Stomach smooth muscle (tissue), 2 donors: ENCODE data around the gene CYP1A1.

Source experiments
- H3K27ac ChIP-seq: one replicate; pipeline ENCODE4 v1.7.0; 2013; ENCODE audit warnings: mild to moderate bottlenecking, low read length, inconsistent platforms
- H3K27me3 ChIP-seq, 2 donors: one replicate each; pipeline ENCODE4 v1.7.0; 2013; ENCODE audit warnings: low read length in 2 of 2; ENCODE audit not compliant: insufficient read depth in 2 of 2, control insufficient read depth in 1 of 2
- H3K36me3 ChIP-seq, 2 donors: one replicate each; pipeline ENCODE4 v1.7.0; 2013; ENCODE audit warnings: low read length in 2 of 2; ENCODE audit not compliant: control insufficient read depth in 2 of 2, insufficient read depth in 2 of 2
- H3K4me1 ChIP-seq: one replicate; pipeline ENCODE4 v1.7.0; 2013; ENCODE audit warnings: low read length; ENCODE audit not compliant: control insufficient read depth, insufficient read depth
- H3K4me3 ChIP-seq, 2 donors: one replicate each; pipeline ENCODE4 v1.7.0; 2013; ENCODE audit warnings: low read length in 2 of 2
- H3K9ac ChIP-seq, 2 donors: one replicate each; pipeline ENCODE4 v1.7.0; 2013; ENCODE audit warnings: low read length in 2 of 2, mild to moderate bottlenecking in 1 of 2
- H3K9me3 ChIP-seq, 2 donors: one replicate each; pipeline ENCODE4 v1.7.0; 2013; ENCODE audit warnings: low read length in 2 of 2; ENCODE audit not compliant: control insufficient read depth in 2 of 2
- donor health status: healthy.
- donor health status: Pancreatic carcinoma.

The CYP1A1 gene, protein sequence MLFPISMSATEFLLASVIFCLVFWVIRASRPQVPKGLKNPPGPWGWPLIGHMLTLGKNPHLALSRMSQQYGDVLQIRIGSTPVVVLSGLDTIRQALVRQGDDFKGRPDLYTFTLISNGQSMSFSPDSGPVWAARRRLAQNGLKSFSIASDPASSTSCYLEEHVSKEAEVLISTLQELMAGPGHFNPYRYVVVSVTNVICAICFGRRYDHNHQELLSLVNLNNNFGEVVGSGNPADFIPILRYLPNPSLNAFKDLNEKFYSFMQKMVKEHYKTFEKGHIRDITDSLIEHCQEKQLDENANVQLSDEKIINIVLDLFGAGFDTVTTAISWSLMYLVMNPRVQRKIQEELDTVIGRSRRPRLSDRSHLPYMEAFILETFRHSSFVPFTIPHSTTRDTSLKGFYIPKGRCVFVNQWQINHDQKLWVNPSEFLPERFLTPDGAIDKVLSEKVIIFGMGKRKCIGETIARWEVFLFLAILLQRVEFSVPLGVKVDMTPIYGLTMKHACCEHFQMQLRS

DNA sequence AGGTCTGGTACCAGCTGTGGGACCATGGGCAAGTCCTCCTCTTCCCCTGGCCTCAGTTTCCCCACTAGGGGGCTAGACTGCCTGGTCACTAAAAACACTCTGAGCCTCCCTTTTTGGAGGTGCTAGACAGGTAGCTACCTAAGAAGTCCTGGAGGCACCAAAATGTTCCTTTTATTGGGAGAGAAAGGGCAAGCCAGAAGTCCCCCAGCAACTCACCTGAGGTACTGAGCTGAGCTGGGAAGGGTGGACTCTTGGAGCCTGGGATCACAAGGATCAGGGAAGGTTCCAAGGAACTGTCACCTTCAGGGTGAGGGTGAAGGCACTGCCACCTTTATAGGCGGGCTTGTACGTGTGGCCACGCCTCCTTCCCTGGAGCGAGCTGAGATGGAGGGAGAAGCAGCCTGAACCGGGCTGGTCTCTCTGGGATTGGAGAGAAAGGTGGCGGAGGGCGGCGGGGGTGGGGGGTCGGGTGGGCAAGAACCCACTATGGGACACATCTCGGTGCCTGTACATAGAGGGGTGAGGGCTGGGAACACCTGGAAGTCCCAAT lies at the start of gene CYP1A1:
Gene CYP1A1 (minus strand): TSS at position 304 of the 550 bp plus-strand sequence. CDS start 2,431 bp downstream, outside the sequence.
- Histone ChIP-seq H3K36me3 (no peaks in the 10 kb centered on the region), H3K27me3 (peaks cover 12 to 14% of the 10 kb centered on the region in 2 donors), H3K27ac (no peak within 1 kb of the TSS), H3K9ac (peak within 1 kb of the TSS; percentile 13 to 33), H3K4me1 (peaks cover 21% of the 10 kb centered on the region), H3K9me3 (no peaks in the 10 kb centered on the region), H3K4me3 (peak within 1 kb of the TSS; percentile 66 to 73)

DNA sequence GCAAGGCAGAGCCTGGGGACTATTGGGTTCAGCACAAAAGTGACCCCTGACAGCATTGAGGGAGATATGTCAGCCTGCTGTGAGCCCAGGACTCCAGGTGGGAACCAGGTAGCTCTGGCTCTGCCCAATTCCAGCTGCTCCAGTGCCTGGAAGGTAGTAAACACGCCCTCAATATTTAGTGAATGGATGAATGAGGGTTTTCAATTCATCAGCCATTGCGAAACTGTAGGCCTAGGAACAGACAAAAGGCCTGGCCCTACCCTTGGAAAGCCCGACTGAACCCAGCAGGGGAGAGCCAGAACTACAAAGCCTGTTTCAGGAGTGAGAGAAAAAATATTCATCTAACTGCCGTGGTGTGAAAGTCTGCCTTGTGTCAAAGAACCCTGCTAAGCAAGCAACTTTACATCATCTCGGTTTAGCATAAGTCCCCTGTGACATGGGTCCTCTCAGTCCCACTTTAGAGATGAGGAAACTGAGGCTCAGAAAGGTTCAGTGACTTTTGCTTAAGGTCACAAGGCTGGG lies 48.5 kb upstream of the CYP1A1 start:
- H3K27me3 ChIP-seq: peaks cover 5% of the 10 kb centered on the region in 2 donors
- H3K9ac ChIP-seq: no peak overlapping the region
- H3K27ac ChIP-seq: no peak overlapping the region
- no peak overlapping the region for H3K4me3 ChIP-seq
- peaks cover 18% of the 10 kb centered on the region for H3K4me1 ChIP-seq
- no peaks in the 10 kb centered on the region for H3K9me3 ChIP-seq
- H3K36me3 ChIP-seq: no peaks in the 10 kb centered on the region

DNA sequence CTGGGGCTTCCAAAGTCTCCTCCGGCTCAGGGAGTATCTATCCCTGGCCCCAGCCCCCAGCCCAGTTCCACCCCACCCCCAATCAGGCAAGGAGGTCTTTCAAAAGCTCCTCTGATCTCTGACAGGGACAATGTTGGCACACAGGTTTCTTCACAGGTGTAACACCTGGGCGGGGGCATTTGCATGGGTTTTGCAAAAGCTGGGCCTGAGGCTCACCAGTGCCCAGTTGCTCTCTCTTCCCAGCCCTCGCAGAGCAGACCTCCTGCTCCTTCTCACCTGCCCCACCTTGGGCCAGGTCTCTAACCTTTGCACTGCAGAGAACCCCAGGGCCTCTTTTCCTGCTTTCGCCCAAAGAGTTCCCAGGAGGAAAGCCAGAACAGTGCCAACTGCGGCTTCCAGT lies 48.0 kb upstream of the CYP1A1 start:
- Histone ChIP-seq H3K27ac (no peak overlapping the region), H3K36me3 (no peaks in the 10 kb centered on the region), H3K27me3 (peaks cover 5% of the 10 kb centered on the region in 2 donors), H3K9ac (no peak overlapping the region), H3K4me3 (no peak overlapping the region), H3K4me1 (peaks cover 18% of the 10 kb centered on the region), H3K9me3 (no peaks in the 10 kb centered on the region)

DNA sequence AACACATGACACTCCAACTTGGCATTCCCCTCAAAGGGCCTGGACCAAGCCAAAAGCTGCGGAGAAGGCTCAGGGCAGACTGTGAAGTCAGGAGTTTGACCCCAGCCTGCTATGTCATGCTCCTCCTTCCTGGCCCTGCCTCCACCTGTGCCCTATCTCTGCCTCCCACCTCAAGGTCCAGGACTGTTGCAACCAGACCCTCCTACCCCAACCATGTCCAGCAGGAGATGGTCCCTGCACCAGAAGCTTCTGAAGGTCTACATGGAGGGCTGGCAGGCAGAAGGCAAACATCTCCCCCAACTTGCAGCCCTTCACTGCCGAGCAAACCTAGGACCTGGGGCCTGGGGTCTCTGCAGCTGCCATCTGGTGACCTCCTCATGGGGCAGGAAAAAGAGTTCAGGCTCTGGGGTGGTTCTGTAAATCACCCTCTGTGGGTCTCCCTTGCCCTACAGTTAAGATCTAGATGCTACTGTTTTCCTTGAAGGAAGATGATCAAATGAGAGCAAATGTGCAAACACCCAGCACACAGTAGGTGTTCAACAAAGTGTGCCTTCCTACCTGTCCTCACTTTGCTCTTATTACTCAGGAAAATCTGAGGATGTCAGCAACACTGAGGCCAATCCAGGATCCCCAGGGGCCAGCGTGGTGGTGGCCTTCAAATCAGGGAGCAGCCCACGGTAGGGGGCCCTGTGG lies 45.0 kb upstream of the CYP1A1 start:
- Histone ChIP-seq H3K27me3 (peaks cover 8 to 11% of the 10 kb centered on the region in 2 donors), H3K9ac (no peak overlapping the region), H3K4me1 (peaks cover 5% of the 10 kb centered on the region), H3K9me3 (no peaks in the 10 kb centered on the region), H3K27ac (no peak overlapping the region), H3K4me3 (no peak overlapping the region), H3K36me3 (no peaks in the 10 kb centered on the region)

DNA sequence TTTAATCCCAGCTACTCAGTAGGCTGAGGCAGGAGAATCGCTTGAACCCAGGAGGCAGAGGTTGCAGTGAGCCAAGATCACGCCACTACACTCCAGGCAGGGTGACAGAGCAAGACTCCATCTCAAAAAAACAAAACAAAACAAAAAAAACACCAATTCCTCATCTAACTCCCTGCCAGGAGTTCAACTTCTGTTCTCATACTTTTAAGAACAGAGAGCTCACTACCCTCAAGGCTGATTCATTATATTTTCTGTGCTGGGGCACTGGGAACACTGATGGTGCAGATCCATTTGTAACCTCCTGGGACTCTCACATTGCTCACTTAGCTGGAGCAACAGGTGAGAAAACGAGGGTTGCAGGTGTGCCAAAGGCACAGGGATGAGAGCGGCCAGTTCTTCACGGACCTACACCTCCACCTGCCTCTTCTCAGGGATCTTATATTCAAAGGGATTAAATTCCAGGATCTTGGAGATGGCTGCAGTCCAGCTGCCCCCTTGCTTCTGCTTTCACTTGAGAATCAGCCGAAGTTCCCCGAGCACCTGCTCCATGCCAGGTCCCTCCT lies 44.2 kb upstream of the CYP1A1 start:
- no peak overlapping the region for H3K27ac ChIP-seq
- H3K4me3 ChIP-seq: no peak overlapping the region
- no peaks in the 10 kb centered on the region for H3K9me3 ChIP-seq
- no peak overlapping the region for H3K9ac ChIP-seq
- H3K4me1 ChIP-seq: peaks cover 4% of the 10 kb centered on the region
- H3K27me3 ChIP-seq: peaks cover 8 to 11% of the 10 kb centered on the region in 2 donors
- H3K36me3 ChIP-seq: no peaks in the 10 kb centered on the region

DNA sequence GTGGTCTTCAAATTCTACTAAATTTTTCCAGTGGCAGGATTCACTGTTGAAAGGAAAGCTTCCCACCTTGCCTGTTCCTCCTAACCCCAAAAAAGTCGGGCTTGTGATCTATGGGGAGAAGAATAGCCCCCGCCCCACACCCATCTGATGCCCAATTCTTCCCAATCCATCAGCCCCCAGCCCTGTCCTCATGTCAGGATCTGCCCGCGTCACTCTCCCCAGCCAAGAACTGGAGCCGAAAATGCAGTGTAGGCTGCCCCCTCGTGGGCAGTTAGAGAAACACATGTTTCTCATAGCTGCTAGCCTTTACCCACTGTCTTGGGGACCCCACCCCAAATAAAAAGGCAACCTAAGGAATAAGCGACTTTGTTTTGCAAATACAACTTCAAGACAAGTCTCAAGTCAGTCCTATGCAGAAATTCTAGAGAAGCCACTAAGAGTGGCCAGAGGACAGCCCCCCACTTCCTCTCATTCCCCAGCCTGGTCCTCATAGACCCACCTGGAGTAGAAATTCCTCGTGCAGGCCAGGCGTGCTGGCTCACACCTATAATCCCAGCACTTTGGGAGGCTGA lies 43.5 kb upstream of the CYP1A1 start:
- H3K27ac ChIP-seq: no peak overlapping the region
- no peaks in the 10 kb centered on the region for H3K9me3 ChIP-seq
- no peak overlapping the region for H3K9ac ChIP-seq
- peaks cover 8 to 11% of the 10 kb centered on the region in 2 donors for H3K27me3 ChIP-seq
- no peak overlapping the region for H3K4me3 ChIP-seq
- H3K36me3 ChIP-seq: no peaks in the 10 kb centered on the region
- peaks cover 4% of the 10 kb centered on the region for H3K4me1 ChIP-seq

DNA sequence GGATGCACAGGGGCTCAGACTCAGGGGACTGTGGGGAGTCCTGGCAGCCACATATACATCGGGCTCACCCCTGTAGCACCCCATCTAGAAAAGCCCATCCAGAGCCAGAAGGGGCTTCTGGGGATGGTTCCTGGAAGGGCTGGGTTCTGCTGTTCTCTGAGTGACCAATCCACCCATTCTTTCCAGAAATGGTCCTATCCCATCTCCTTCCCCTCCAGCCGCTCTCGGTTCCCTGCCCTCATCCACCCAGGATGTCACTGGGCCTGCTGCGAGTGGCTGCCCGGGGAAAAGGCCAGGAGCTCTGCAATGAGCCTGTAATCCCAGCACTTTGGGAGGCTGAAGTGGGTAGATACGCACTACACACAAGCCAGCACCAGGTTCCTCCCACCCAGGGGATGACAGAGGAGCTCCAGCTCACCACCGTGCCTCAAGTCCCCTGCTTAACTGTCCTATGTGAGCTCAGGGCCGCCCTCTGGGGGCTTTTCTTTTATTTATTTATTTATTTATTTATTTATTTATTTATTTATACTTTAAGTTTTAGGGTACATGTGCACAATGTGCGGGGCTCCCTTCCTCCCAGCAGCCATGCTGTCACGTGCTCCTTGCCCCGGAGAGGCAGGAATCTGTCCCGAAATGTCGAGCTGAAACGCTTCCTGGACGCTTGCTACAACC lies 42.9 kb upstream of the CYP1A1 start:
- Histone ChIP-seq H3K27me3 (peaks cover 8 to 12% of the 10 kb centered on the region in 2 donors), H3K9me3 (no peaks in the 10 kb centered on the region), H3K36me3 (no peaks in the 10 kb centered on the region), H3K4me3 (no peak overlapping the region), H3K27ac (no peak overlapping the region), H3K4me1 (peaks cover 4% of the 10 kb centered on the region), H3K9ac (no peak overlapping the region)

DNA sequence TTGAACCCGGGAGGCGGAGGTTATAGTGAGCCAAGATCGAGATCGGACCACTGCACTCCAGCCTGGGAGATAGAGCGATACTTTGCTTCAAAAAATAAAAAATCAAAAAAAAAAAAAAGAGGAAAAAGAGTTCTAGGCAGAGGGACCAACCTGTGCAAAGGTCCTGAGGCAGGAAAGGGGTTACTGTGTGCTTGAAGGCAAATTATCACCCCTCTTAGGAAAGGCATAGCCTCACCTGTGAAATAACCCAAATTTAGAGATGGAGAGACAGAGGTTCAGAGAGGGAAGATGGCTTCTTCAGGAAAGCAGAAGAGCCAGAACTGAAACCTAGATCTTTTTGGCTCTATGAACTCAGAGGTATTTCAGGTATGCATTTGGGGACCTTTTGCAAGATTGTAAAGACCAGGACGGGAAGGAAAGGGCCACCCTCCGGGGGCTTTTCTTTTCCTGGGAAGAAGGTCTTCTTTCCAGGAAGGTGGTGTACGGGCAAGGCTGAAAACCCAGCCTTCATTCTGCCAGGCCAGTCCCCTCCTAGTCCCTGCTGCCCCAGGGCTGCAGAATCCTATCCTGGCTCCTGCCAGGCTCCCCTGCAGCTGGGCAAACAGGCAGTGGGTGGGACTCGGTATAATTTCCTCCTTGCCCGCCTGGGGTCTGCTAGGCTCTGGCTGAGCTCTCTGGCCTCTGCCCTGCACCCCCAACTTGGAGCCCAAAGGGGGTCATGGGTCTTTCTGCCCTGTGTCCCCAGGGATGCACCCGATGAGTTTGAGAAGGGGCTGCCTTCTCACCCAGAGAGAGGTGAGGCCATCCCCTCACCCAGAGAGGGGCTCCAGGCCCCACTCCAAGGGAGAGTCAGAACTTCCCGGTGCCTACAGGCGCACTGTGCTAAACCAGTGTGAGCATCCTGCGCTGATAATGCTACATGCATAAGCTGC lies 42.1 kb upstream of the CYP1A1 start:
- Histone ChIP-seq H3K27me3 (peaks cover 8 to 14% of the 10 kb centered on the region in 2 donors), H3K9ac (no peak overlapping the region), H3K4me3 (no peak overlapping the region), H3K27ac (no peak overlapping the region), H3K9me3 (no peaks in the 10 kb centered on the region), H3K36me3 (no peaks in the 10 kb centered on the region), H3K4me1 (peaks cover 4% of the 10 kb centered on the region)

DNA sequence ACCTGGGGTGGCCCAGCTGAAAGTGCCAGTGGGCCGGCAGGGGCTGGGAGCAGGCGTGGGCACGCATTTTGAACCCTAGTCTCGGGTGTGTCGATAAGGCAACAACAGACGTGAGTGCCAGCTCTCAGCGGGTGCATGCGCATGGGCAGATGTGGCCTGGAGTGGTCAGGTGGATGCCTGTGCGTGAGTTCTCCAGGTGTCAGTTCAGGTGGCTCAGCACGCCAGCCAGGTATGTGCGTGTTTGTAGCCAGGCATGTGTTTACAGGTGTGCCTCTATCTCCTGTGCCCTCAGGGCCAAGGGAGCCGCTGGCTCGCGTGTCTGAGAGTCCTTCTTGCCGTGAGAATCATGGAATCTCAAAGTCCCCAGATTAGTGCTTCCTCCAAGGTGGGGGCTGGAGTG lies 38.1 kb upstream of the CYP1A1 start:
- peaks cover 3 to 8% of the 10 kb centered on the region in 2 donors for H3K27me3 ChIP-seq
- H3K36me3 ChIP-seq: no peaks in the 10 kb centered on the region
- no peaks in the 10 kb centered on the region for H3K9me3 ChIP-seq
- H3K4me1 ChIP-seq: no peaks in the 10 kb centered on the region
- no peak overlapping the region for H3K4me3 ChIP-seq
- no peak overlapping the region for H3K27ac ChIP-seq
- H3K9ac ChIP-seq: no peak overlapping the region
